Ovary (tissue), 9 donors: Measurements from ENCODE around the gene NELL1. TPM values are rescaled to one million over a fixed set of nuclear protein-coding genes. Genes with fewer than 3 reads are reported as not detected.

Experiments
- DNase-seq, 5 donors: peaks; one replicate each; pipeline ENCODE4 v3.0.0-alpha.2; 2019 to 2020
- H3K27ac ChIP-seq, 2 donors: fragments of 200-600 bp; one replicate each; pipeline versions ENCODE4 v1.5.1 to v1.8.0; 2019 to 2022
- H3K27me3 ChIP-seq: fragments of 200-600 bp; one replicate; pipeline ENCODE4 v1.8.0; 2022
- H3K36me3 ChIP-seq: fragments of 200-600 bp; sonication (generic); one replicate; pipeline ENCODE4 v1.5.1; 2019
- H3K4me1 ChIP-seq: one replicate; pipeline ENCODE4 v1.8.1; 2013; ENCODE audit warnings: mild to moderate bottlenecking, moderate library complexity; ENCODE audit not compliant: insufficient read depth
- H3K4me3 ChIP-seq: fragments of 200-600 bp; sonication (generic); one replicate; pipeline ENCODE4 v1.5.1; 2017
- H3K9me3 ChIP-seq, 2 donors: fragments of 200-600 bp in 1 of 2; sonication (generic) in 1 of 2; one replicate each; pipeline versions ENCODE4 v1.5.1 to v1.8.1; 2013 to 2019; ENCODE audit warnings: mild to moderate bottlenecking in 1 of 2, moderate library complexity in 1 of 2
- EP300 ChIP-seq: sonication (generic); formaldehyde crosslinking; IDR thresholded peaks from one replicate; pipeline ENCODE4 v1.6.1; 2017; ENCODE audit warnings: antibody characterized with exemption
- POLR2A ChIP-seq: fragments of 450-650 bp; IDR thresholded peaks from one replicate; pipeline ENCODE4 v1.6.1; 2017; ENCODE audit warnings: antibody characterized with exemption, mild to moderate bottlenecking, moderate library complexity
- WGBS, 3 donors: extraction: QIAGEN DNeasy Blood & Tissue Kit in 1 of 3; methylation state at CpG; one replicate each; pipeline versions ENCODE4 v1.1.5 to v1.1.7; 2013 to 2017; 5-methylcytosine and 5-hydroxymethylcytosine counted together
- intact Hi-C, 4 donors: fragments of 100-400 bp; cut with DNase I; formaldehyde crosslinking; loops; one replicate each; pipeline versions ENCODE4 v1.11.0 to v1.15.1; 2022 to 2023
- polyA plus RNA-seq, 2 donors: library from polyadenylated mRNA; stranded (reverse); fragments of 200-250 nt in 1 of 2; fragments of 350-450 nt in 1 of 2; fragmentation: Illumina TruSeq in 1 of 2; extraction: RNeasy Lipid Tissue Mini Kit (QIAGEN cat#74804) in 1 of 2; gene quantifications; one replicate each; pipeline ENCODE4 v1.2.3, GENCODE V29; 2013 to 2014
- total RNA-seq, 7 donors: library from RNA; depleted of rRNA in 2 of 7; stranded (reverse); fragments of >200 nt in 2 of 7; fragmentation: NEBNext Ultra II Directional in 3 of 7; extraction: Animal tissue kit (Norgen Biotek cat#: 25700) in 3 of 7; gene quantifications; one replicate each; pipeline versions ENCODE4 v1.1.0 to v1.2.4, GENCODE V29; 2016 to 2023
- TF ChIP-seq, protein P1 (sequence below), 3 donors: fragments of 450-650 bp in 2 of 3; fragments of 200-600 bp in 1 of 3; IDR thresholded peaks; one replicate each; pipeline versions ENCODE4 v1.5.1 to v1.8.0; 2016 to 2022; ENCODE audit warnings: antibody characterized with exemption in 3 of 3, mild to moderate bottlenecking in 1 of 3
- donor health status: DM: no; HTN: no; CAD: no; lungs with moderate emphysema.
- donor health status: DM: no; HTN: no; CAD: no.
- donor health status: Bipolar disorder and iron deficiency.
- donor health status: DM: yes; HTN: yes; CAD: no.
- donor health status: DM: no; HTN: no; CAD: no.
- donor health status: DM: yes; HTN: yes; CAD: no.

The NELL1 gene
- total and polyA plus RNA-seq, 9 donors, result 0.21 to 0.43 (median 0.36) TPM; not detected in 5

GRCh38 chr11:20654038-20654437 lies 15.3 kb upstream of the NELL1 start:
- 11 to 20% (median 18%) methylated on average over 3 of the region's 3 CpGs for WGBS, 3 donors
- no peaks in the 10 kb centered on the region for H3K27me3 ChIP-seq
- H3K36me3 ChIP-seq, result no peaks in the 10 kb centered on the region
- no peak overlapping the region for H3K27ac ChIP-seq
- DNase-seq, result no peak
- no peaks in the 10 kb centered on the region for H3K9me3 ChIP-seq
- H3K4me3 ChIP-seq, result no peak overlapping the region
- no peaks in the 10 kb centered on the region for H3K4me1 ChIP-seq
- intact Hi-C loops, result no loop called here
- TF ChIP-seq, protein P1, sequence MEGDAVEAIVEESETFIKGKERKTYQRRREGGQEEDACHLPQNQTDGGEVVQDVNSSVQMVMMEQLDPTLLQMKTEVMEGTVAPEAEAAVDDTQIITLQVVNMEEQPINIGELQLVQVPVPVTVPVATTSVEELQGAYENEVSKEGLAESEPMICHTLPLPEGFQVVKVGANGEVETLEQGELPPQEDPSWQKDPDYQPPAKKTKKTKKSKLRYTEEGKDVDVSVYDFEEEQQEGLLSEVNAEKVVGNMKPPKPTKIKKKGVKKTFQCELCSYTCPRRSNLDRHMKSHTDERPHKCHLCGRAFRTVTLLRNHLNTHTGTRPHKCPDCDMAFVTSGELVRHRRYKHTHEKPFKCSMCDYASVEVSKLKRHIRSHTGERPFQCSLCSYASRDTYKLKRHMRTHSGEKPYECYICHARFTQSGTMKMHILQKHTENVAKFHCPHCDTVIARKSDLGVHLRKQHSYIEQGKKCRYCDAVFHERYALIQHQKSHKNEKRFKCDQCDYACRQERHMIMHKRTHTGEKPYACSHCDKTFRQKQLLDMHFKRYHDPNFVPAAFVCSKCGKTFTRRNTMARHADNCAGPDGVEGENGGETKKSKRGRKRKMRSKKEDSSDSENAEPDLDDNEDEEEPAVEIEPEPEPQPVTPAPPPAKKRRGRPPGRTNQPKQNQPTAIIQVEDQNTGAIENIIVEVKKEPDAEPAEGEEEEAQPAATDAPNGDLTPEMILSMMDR (IDR thresholded peaks at IDR 0.05), result no peak
- no peak for TF ChIP-seq POLR2A
- no peak for TF ChIP-seq EP300

DNA sequence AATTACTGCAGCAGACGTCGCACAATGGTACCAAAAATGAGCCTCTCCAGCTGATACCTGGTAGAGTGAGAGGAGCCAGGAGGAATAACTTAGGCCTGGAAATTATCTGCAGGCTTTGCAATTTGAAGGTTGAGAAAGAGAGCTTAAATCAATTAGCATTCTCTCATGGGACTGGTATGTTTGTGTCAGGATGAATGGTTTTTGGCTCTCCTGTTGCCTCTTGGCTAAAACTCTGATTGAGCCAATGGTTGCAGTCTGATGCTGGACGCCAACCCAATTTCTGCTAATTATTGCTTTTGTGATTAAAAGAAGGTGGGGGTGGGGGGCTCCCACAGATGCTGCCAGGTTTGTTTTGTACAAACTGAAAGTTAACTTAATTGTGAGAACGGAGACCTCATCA lies 12.5 kb upstream of the NELL1 start:
- no peaks in the 10 kb centered on the region for H3K9me3 ChIP-seq
- intact Hi-C loops, result no loop called here
- WGBS, 3 donors, result 64 to 85% (median 79%) methylated on average over 4 of the region's 4 CpGs
- no peaks in the 10 kb centered on the region for H3K27me3 ChIP-seq
- no peak for DNase-seq
- H3K27ac ChIP-seq, result no peak overlapping the region
- no peak for TF ChIP-seq EP300
- TF ChIP-seq, protein P1 (IDR thresholded peaks at IDR 0.05), result no peak
- TF ChIP-seq POLR2A, result no peak
- H3K4me3 ChIP-seq, result no peak overlapping the region
- H3K36me3 ChIP-seq, result no peaks in the 10 kb centered on the region
- H3K4me1 ChIP-seq, result no peaks in the 10 kb centered on the region

- DNase-seq, result no peak
- H3K9me3 ChIP-seq, result no peaks in the 10 kb centered on the region
- H3K27me3 ChIP-seq, result no peaks in the 10 kb centered on the region
- intact Hi-C loops, result no loop called here
- H3K4me3 ChIP-seq, result no peak overlapping the region
- 40 to 54% (median 40%) methylated on average over 1 of the region's 1 CpG for WGBS, 3 donors
- H3K4me1 ChIP-seq, result no peaks in the 10 kb centered on the region
- no peak overlapping the region for H3K27ac ChIP-seq
- no peaks in the 10 kb centered on the region for H3K36me3 ChIP-seq
- TF ChIP-seq, protein P1 (IDR thresholded peaks at IDR 0.05), result no peak
- TF ChIP-seq EP300 (no peak), POLR2A (no peak)
Measured at GRCh38 chr11:20658135-20658534, 11.3 kb upstream of the NELL1 start.

- TF ChIP-seq, protein P1 (IDR thresholded peaks at IDR 0.05), result no peak
- no peak for TF ChIP-seq EP300
- TF ChIP-seq POLR2A, result no peak
- Histone ChIP-seq H3K27ac (no peak overlapping the region), H3K27me3 (no peaks in the 10 kb centered on the region), H3K4me1 (no peaks in the 10 kb centered on the region), H3K36me3 (no peaks in the 10 kb centered on the region), H3K9me3 (no peaks in the 10 kb centered on the region), H3K4me3 (no peak overlapping the region)
- WGBS, 3 donors, result 62 to 75% (median 62%) methylated on average over 3 of the region's 3 CpGs
- intact Hi-C loops, result no loop called here
- no peak for DNase-seq
Measured at GRCh38 chr11:20661445-20661844, 7.9 kb upstream of the NELL1 start.
